CD14-positive monocyte (primary cell): Measurements from ENCODE around the gene HOXA11. TPM values are rescaled to one million over a fixed set of nuclear protein-coding genes. Genes with fewer than 3 reads are reported as not detected.
A peak's percentile ranks its signal among the peaks of the same experiment; 100 is the strongest.

ENCODE experiments used
- DNase-seq, 3 donors: peaks; one replicate each; pipeline ENCODE4 v3.0.0-alpha.2; 2011 to 2022
- H2AFZ ChIP-seq: 2 replicates; pipeline ENCODE4 v1.6.0; 2012; ENCODE audit warnings: mild to moderate bottlenecking, low read depth, low read length, inconsistent platforms; ENCODE audit not compliant: insufficient read depth, poor library complexity, severe bottlenecking
- H3K27ac ChIP-seq, 2 donors: 1 replicate in 1 of 2; 2 replicates in 1 of 2; pipeline ENCODE4 v1.5.1; 2012 to 2013; ENCODE audit warnings: low read length in 2 of 2, control low read depth in 1 of 2, inconsistent platforms in 1 of 2, low read depth in 1 of 2, mild to moderate bottlenecking in 1 of 2
- H3K27me3 ChIP-seq, 2 donors: one replicate each; pipeline versions ENCODE4 v1.6.0 to v1.6.1; 2011 to 2013; ENCODE audit warnings: low read length in 2 of 2; ENCODE audit not compliant: control insufficient read depth in 2 of 2, insufficient read depth in 2 of 2
- H3K36me3 ChIP-seq, 2 donors: replicated peaks in 1 of 2; 1 replicate in 1 of 2; 2 replicates in 1 of 2; pipeline versions ENCODE4 v1.5.1 to v1.6.1; 2012 to 2013; ENCODE audit warnings: low read length in 2 of 2, control low read depth in 1 of 2, inconsistent platforms in 1 of 2, mild to moderate bottlenecking in 1 of 2; ENCODE audit not compliant: insufficient read depth in 2 of 2, control insufficient read depth in 1 of 2
- H3K4me1 ChIP-seq, 2 donors: 1 replicate in 1 of 2; 2 replicates in 1 of 2; pipeline versions ENCODE4 v1.5.1 to v1.6.1; 2012 to 2013; ENCODE audit warnings: low read length in 2 of 2, control low read depth in 1 of 2, inconsistent platforms in 1 of 2, mild to moderate bottlenecking in 1 of 2, moderate library complexity in 1 of 2; ENCODE audit not compliant: insufficient read depth in 2 of 2, control insufficient read depth in 1 of 2
- H3K4me2 ChIP-seq: replicated peaks from 2 replicates; pipeline ENCODE3; 2012; ENCODE audit warnings: low read length, moderate library complexity, mild to moderate bottlenecking; ENCODE audit not compliant: poor library complexity, severe bottlenecking; ENCODE audit errors: extremely low read depth
- H3K4me3 ChIP-seq, 3 experiments: fragments of 200-600 bp in 1 of 3; sonication (generic) in 1 of 3; replicated peaks in 1 of 3; 1 replicate in 2 of 3; 2 replicates in 1 of 3; pipeline ENCODE4 v1.5.1; 2011 to 2013; ENCODE audit warnings: low read length in 3 of 3, mild to moderate bottlenecking in 3 of 3, control low read depth in 2 of 3, low read depth in 2 of 3, inconsistent platforms in 1 of 3, moderate library complexity in 1 of 3
- H3K79me2 ChIP-seq: 2 replicates; pipeline ENCODE4 v1.6.0; 2012; ENCODE audit warnings: mild to moderate bottlenecking, control low read depth, inconsistent platforms, low read length, moderate library complexity; ENCODE audit not compliant: insufficient read depth
- H3K9ac ChIP-seq: 2 replicates; pipeline ENCODE4 v1.6.0; 2017; ENCODE audit warnings: low read length, mild to moderate bottlenecking; ENCODE audit not compliant: insufficient read depth, poor library complexity, severe bottlenecking
- H3K9me3 ChIP-seq, 2 donors: replicated peaks in 1 of 2; 1 replicate in 1 of 2; 2 replicates in 1 of 2; pipeline versions ENCODE4 v1.5.1 to v1.6.1; 2012 to 2013; ENCODE audit warnings: low read length in 2 of 2, control low read depth in 1 of 2; ENCODE audit not compliant: control insufficient read depth in 1 of 2, insufficient read depth in 1 of 2
- H4K20me1 ChIP-seq: 2 replicates; pipeline ENCODE4 v1.6.0; 2012; ENCODE audit warnings: mild to moderate bottlenecking, low read length, control low read depth, moderate library complexity; ENCODE audit not compliant: insufficient read depth
- H3K27ac Mint-ChIP-seq, 7 donors: one replicate each; pipeline ENCODE4 v1.8.0; 2020; ENCODE audit warnings: mild to moderate bottlenecking in 7 of 7, mixed read lengths in 7 of 7, moderate library complexity in 6 of 7, inconsistent platforms in 2 of 7
- H3K27me3 Mint-ChIP-seq, 3 donors: one replicate each; pipeline ENCODE4 v1.8.0; 2021 to 2022; ENCODE audit warnings: low read depth in 3 of 3, mild to moderate bottlenecking in 3 of 3, mixed read lengths in 3 of 3, moderate library complexity in 3 of 3, inconsistent platforms in 1 of 3
- H3K36me3 Mint-ChIP-seq, 2 donors: one replicate each; pipeline ENCODE4 v1.8.0; 2020; ENCODE audit warnings: mixed read lengths in 2 of 2, inconsistent platforms in 1 of 2, mild to moderate bottlenecking in 1 of 2
- H3K4me1 Mint-ChIP-seq: one replicate; pipeline ENCODE4 v1.8.0; 2020; ENCODE audit warnings: mild to moderate bottlenecking, mixed read lengths
- H3K4me3 Mint-ChIP-seq, 2 donors: one replicate each; pipeline ENCODE4 v1.8.0; 2020; ENCODE audit warnings: mild to moderate bottlenecking in 2 of 2, mixed read lengths in 2 of 2, moderate library complexity in 1 of 2
- H3K9me3 Mint-ChIP-seq, 7 donors: one replicate each; pipeline ENCODE4 v1.8.0; 2020 to 2022; ENCODE audit warnings: mixed read lengths in 7 of 7, mild to moderate bottlenecking in 6 of 7, moderate library complexity in 6 of 7, inconsistent platforms in 2 of 7
- WGBS: methylation state at CpG from one replicate; pipeline ENCODE4 v1.1.5; 2013; ENCODE audit warnings: missing lambda C conversion rate; ENCODE audit not compliant: insufficient coverage; 5-methylcytosine and 5-hydroxymethylcytosine counted together
- intact Hi-C, 2 donors: fragments of 100-400 bp; cut with micrococcal nuclease; formaldehyde crosslinking; loops; one replicate each; pipeline versions ENCODE4 v1.15.0 to v1.15.1; 2023
- polyA plus RNA-seq, 3 donors: library from polyadenylated mRNA; depleted of rRNA in 1 of 3; unstranded in 2 of 3; stranded (reverse) in 1 of 3; fragments of 300-500 nt in 2 of 3; fragments of >200 nt in 1 of 3; fragmentation: Illumina TruSeq in 2 of 3; gene quantifications; 1 replicate in 2 of 3; 2 replicates in 1 of 3; pipeline ENCODE4 v1.2.3, GENCODE V29; 2012 to 2021
- TF ChIP-seq, protein P1 (sequence below): fragments of 200-600 bp; IDR thresholded peaks from one replicate; pipeline ENCODE4 v1.8.0; 2022; ENCODE audit warnings: antibody characterized with exemption, mild to moderate bottlenecking

HOXA11 gene
- polyA plus RNA-seq, 3 donors = not detected

DNA sequence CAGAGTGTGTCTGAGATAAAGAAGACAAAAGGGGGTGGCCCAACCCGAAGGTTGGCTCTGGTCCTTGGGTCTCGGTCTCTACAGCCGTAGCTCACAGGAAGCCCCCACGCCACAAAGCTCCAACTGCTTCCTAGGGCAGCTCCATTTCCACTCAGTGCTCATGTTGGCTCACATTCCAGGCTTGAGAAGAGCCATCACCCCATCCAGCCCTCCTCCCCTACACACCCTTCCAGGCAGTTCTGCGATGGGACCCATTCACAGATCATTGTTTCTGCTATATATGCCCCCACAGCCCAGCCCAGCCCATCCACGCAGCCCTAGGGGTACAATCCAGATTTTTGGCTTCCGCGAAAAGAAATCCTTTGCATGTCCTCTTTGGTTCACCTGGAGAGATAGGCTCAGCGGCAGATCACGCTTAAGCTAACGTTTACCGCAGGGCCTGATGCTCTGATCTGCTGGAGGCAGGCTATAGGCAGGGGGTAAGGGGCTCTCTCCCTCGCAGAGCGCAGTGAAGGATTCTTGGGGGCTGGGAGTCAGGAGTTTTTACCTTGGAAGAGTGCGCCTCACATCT is 6.2 kb upstream of the HOXA11 start:
- DNase-seq = no peak
- no peak overlapping the region for H3K4me3 ChIP-seq
- no peak overlapping the region for H3K9ac ChIP-seq
- Mint-ChIP-seq H3K27me3 (peaks cover 93 to 94% (median 94%) of the 10 kb centered on the region in 3 donors), H3K4me3 (peak overlapping the region in 1 of 2 donors; percentile 85), H3K4me1 (peaks cover 57% of the 10 kb centered on the region), H3K36me3 (peaks cover 15 to 26% of the 10 kb centered on the region in 2 donors), H3K27ac (no peak overlapping the region), H3K9me3 (peaks cover 0 to 54% (median 33%) of the 10 kb centered on the region in 7 donors)
- no peaks in the 10 kb centered on the region for H3K36me3 ChIP-seq
- H4K20me1 ChIP-seq = no peaks in the 10 kb centered on the region
- H3K27me3 ChIP-seq = peaks cover 95 to 98% of the 10 kb centered on the region in 2 donors
- peaks cover 40 to 42% of the 10 kb centered on the region in 2 donors for H3K4me1 ChIP-seq
- WGBS = 39% methylated on average over 12 of the region's 15 CpGs
- H3K79me2 ChIP-seq = no peaks in the 10 kb centered on the region
- peaks cover 13 to 63% of the 10 kb centered on the region in 2 donors for H3K9me3 ChIP-seq
- intact Hi-C loops = loop anchor here (5.0 to 10.0 kb wide), 3 partner anchors 386 to 734 kb away; no protein-coding TSS in a partner anchor
- TF ChIP-seq, protein P1, sequence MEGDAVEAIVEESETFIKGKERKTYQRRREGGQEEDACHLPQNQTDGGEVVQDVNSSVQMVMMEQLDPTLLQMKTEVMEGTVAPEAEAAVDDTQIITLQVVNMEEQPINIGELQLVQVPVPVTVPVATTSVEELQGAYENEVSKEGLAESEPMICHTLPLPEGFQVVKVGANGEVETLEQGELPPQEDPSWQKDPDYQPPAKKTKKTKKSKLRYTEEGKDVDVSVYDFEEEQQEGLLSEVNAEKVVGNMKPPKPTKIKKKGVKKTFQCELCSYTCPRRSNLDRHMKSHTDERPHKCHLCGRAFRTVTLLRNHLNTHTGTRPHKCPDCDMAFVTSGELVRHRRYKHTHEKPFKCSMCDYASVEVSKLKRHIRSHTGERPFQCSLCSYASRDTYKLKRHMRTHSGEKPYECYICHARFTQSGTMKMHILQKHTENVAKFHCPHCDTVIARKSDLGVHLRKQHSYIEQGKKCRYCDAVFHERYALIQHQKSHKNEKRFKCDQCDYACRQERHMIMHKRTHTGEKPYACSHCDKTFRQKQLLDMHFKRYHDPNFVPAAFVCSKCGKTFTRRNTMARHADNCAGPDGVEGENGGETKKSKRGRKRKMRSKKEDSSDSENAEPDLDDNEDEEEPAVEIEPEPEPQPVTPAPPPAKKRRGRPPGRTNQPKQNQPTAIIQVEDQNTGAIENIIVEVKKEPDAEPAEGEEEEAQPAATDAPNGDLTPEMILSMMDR = no peak
- no peak overlapping the region for H2AFZ ChIP-seq
- no peak overlapping the region for H3K4me2 ChIP-seq
- H3K27ac ChIP-seq = no peak overlapping the region

- Histone ChIP-seq H3K4me2 (no peak overlapping the region), H3K79me2 (no peaks in the 10 kb centered on the region), H4K20me1 (no peaks in the 10 kb centered on the region), H3K4me3 (no peak overlapping the region), H3K4me1 (peaks cover 50 to 52% of the 10 kb centered on the region in 2 donors), H3K27ac (no peak overlapping the region), H3K9ac (no peak overlapping the region), H2AFZ (no peak overlapping the region), H3K36me3 (no peaks in the 10 kb centered on the region), H3K9me3 (peaks cover 13 to 67% of the 10 kb centered on the region in 2 donors), H3K27me3 (peaks cover 96 to 98% of the 10 kb centered on the region in 2 donors)
- Mint-ChIP-seq H3K27ac (peak overlapping the region in 1 of 7 donors; percentile 80), H3K4me3 (peak overlapping the region; percentile 34 to 92), H3K4me1 (peaks cover 67% of the 10 kb centered on the region), H3K27me3 (peaks cover 97 to 99% (median 98%) of the 10 kb centered on the region in 3 donors), H3K9me3 (peaks cover 0 to 64% (median 37%) of the 10 kb centered on the region in 7 donors), H3K36me3 (peaks cover 20 to 32% of the 10 kb centered on the region in 2 donors)
- DNase-seq = no peak
- WGBS = 11% methylated on average over 2 of the region's 7 CpGs
- intact Hi-C loops = loop anchor here (5.0 to 10.0 kb wide), 4 partner anchors 38 to 735 kb away; partner anchors contain the start of gene HOXA3 (in 2 of the 2)
- TF ChIP-seq, protein P1 = no peak
Observed at GRCh38 chr7:27189997-27190748, 5.1 kb upstream of the HOXA11 start.
